ENCODE measurements around the gene SUGCT. TPM values are rescaled to one million over a fixed set of nuclear protein-coding genes. Genes with fewer than 3 reads are reported as not detected.
"Not testable (repeated sequence)": the region's sequence is repeated elsewhere in the genome, so short reads cannot be mapped to it uniquely, and the experiment has no call there.

Gene SUGCT
- total and polyA plus RNA-seq, 8 donors: 2.0 to 4.2 (median 2.9) TPM

- H3K27ac ChIP-seq: no peak overlapping the region
- ATAC-seq: no peak
Measured at GRCh38 chr7:40244226-40244625, 109.4 kb downstream of the SUGCT start.

DNA sequence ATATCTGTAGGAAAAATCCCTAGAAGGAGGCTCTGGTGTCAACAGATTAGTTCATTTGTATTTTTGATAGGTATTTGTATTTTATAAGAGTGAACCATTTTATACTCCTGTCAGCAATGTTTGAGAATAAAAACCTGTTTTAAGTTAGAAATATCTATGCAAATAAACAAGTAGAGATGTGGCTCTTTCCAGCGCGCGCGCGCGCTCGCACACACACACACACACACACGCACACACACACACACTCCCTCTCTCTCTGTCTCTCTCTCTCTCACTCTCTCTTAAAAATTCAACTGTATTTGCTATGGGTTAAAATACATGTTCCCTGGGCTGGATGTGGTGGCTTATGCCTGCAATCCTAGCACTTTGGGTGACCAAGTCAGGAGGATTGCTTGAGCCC, 113.9 kb downstream of the SUGCT start:
- H3K9me3 ChIP-seq: no peaks in the 10 kb centered on the region
- no peaks in the 10 kb centered on the region for H3K36me3 ChIP-seq
- no peak for TF ChIP-seq CTCF (IDR thresholded peaks at IDR 0.05)
- no peaks in the 10 kb centered on the region for H3K4me1 ChIP-seq
- no peaks in the 10 kb centered on the region for H3K27me3 ChIP-seq
- intact Hi-C loops (cut with DNase I): no loop called here
- H3K27ac ChIP-seq: no peak overlapping the region
- H3K4me3 ChIP-seq: no peak overlapping the region
- no peak for ATAC-seq
- DNase-seq: no peak

More at GRCh38 chr7:40244226-40244625, 109.4 kb downstream of the SUGCT start:
- Histone ChIP-seq H3K9me3 (no peaks in the 10 kb centered on the region), H3K27me3 (no peaks in the 10 kb centered on the region), H3K4me1 (no peaks in the 10 kb centered on the region), H3K36me3 (no peaks in the 10 kb centered on the region), H3K4me3 (no peak overlapping the region)
- intact Hi-C loops (cut with DNase I): no loop called here
- TF ChIP-seq CTCF (IDR thresholded peaks at IDR 0.05): no peak
- DNase-seq: no peak

DNA sequence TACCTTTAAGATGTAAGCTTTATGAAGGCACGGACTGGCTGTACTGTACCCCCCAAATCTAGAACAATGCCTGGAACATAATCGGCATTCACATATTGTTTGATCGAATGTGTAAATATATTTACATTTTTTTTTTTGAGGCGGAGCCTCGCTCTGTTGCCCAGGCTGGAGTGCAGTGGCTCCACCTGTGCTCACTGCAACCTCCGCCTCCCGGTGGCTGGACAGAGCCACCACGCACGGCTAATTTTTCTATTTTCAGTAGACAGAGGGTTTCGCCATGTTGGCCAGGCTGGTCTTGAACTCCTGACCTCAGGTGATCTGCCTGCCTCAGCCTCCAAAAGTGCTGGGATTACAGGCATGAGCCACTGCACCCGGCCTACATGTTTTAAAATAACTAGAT, 118.6 kb downstream of the SUGCT start:
- H3K36me3 ChIP-seq; intact Hi-C loops (cut with DNase I); H3K27ac ChIP-seq: not testable (repeated sequence)

GRCh38 chr7:40263752-40264390, 129.1 kb downstream of the SUGCT start:
- Histone ChIP-seq H3K36me3 (no peaks in the 10 kb centered on the region), H3K27me3 (no peaks in the 10 kb centered on the region), H3K4me3 (no peak overlapping the region), H3K27ac (no peak overlapping the region), H3K4me1 (no peaks in the 10 kb centered on the region), H3K9me3 (no peaks in the 10 kb centered on the region)
- intact Hi-C loops (cut with DNase I): no loop called here
- no peak for TF ChIP-seq CTCF (IDR thresholded peaks at IDR 0.05)
- ATAC-seq (no peak), DNase-seq (no peak)

More for the DNA sequence above, 118.6 kb downstream of the SUGCT start:
- H3K4me3 ChIP-seq, H3K9me3 ChIP-seq, H3K4me1 ChIP-seq, ATAC-seq, DNase-seq, H3K27me3 ChIP-seq: not testable (repeated sequence)

GRCh38 chr7:40267583-40267982, 132.8 kb downstream of the SUGCT start:
- H3K4me1 ChIP-seq: peaks cover 0 to 4% of the 10 kb centered on the region in 2 donors
- no peak for TF ChIP-seq CTCF (IDR thresholded peaks at IDR 0.05)
- no peaks in the 10 kb centered on the region for H3K36me3 ChIP-seq
- DNase-seq (no peak), ATAC-seq (no peak)
- no peak overlapping the region for H3K27ac ChIP-seq
- intact Hi-C loops (cut with DNase I): no loop called here
- H3K9me3 ChIP-seq: no peaks in the 10 kb centered on the region
- no peak overlapping the region for H3K4me3 ChIP-seq
- H3K27me3 ChIP-seq: no peaks in the 10 kb centered on the region

DNA sequence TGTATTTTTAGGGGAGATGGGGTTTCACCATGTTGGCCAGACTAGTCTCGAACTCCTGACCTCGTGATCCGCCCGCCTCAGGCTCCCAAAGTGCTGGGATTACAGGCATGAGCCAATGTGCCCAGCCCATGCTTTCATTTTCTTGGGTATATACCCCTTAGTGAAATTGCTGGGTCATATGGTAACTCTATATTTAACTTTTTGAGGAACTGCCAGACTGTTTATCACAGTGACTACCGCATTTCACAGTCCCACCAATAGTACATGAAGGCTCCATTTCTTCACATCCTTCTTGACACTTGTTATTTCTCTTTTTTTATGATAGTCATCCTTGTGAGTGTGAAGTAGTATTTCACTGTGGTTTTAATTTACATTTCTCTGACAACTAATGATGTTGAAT, 134.0 kb downstream of the SUGCT start:
- H3K36me3 ChIP-seq; H3K4me3 ChIP-seq; H3K4me1 ChIP-seq; H3K9me3 ChIP-seq; intact Hi-C loops (cut with DNase I); H3K27me3 ChIP-seq; DNase-seq: not testable (repeated sequence)
- ATAC-seq: peak; percentile 80
- H3K27ac ChIP-seq: peak overlapping the region in 1 of 2 donors; percentile 47

Data from left lung (tissue), 10 donors.